Esophagus muscularis mucosa (tissue), 4 donors: Measurements from ENCODE around the gene GIPC2. TPM values are rescaled to one million over a fixed set of nuclear protein-coding genes. Genes with fewer than 3 reads are reported as not detected.

Experiments
- DNase-seq: peaks from one replicate; pipeline ENCODE4 v3.0.0-alpha.2; 2017; ENCODE audit errors: extremely low spot score
- H3K27ac ChIP-seq, 4 donors: fragments of 200-600 bp; sonication (generic); replicated peaks in 1 of 4; 1 replicate in 3 of 4; 2 replicates in 1 of 4; pipeline ENCODE4 v1.5.1; 2016 to 2019; ENCODE audit warnings: mild to moderate bottlenecking in 1 of 4
- H3K27me3 ChIP-seq, 4 donors: fragments of 200-600 bp; sonication (generic); one replicate each; pipeline versions ENCODE4 v1.5.1 to v1.6.0; 2016 to 2019
- H3K36me3 ChIP-seq, 4 donors: fragments of 200-600 bp; sonication (generic); one replicate each; pipeline ENCODE4 v1.5.1; 2016 to 2019
- H3K4me1 ChIP-seq, 4 donors: fragments of 200-600 bp; sonication (generic); one replicate each; pipeline ENCODE4 v1.5.1; 2016 to 2019
- H3K4me3 ChIP-seq, 4 donors: fragments of 200-600 bp; sonication (generic); 1 replicate in 2 of 4; 2 replicates in 2 of 4; pipeline ENCODE4 v1.5.1; 2016 to 2019; ENCODE audit warnings: mild to moderate bottlenecking in 4 of 4, moderate library complexity in 1 of 4
- H3K9me3 ChIP-seq, 4 donors: fragments of 200-600 bp; sonication (generic); 1 replicate in 3 of 4; 2 replicates in 1 of 4; pipeline ENCODE4 v1.5.1; 2016 to 2019
- EP300 ChIP-seq: sonication (generic); formaldehyde crosslinking; IDR thresholded peaks from one replicate; pipeline ENCODE4 v1.6.1; 2017; ENCODE audit warnings: antibody characterized with exemption
- POLR2A ChIP-seq: fragments of 450-650 bp; IDR thresholded peaks from one replicate; pipeline ENCODE4 v1.6.1; 2017; ENCODE audit warnings: antibody characterized with exemption, moderate library complexity, mild to moderate bottlenecking, low read depth
- POLR2AphosphoS5 ChIP-seq, 2 donors: sonication (generic); formaldehyde crosslinking; IDR thresholded peaks; one replicate each; pipeline ENCODE4 v1.6.1; 2017; ENCODE audit warnings: antibody characterized with exemption in 2 of 2
- WGBS: methylation state at CpG from one replicate; pipeline ENCODE4 v1.1.5; 2018; 5-methylcytosine and 5-hydroxymethylcytosine counted together
- intact Hi-C: fragments of 100-400 bp; cut with DNase I; formaldehyde crosslinking; loops from one replicate; pipeline ENCODE4 v1.15.1; 2023
- small RNA-seq, 3 donors: library from RNA; depleted of rRNA; stranded (forward); fragments of <200 nt; gene quantifications; one replicate each; pipeline ENCODE3, GENCODE V24; 2016
- total RNA-seq, 4 donors: library from RNA; depleted of rRNA; stranded (reverse); fragments of >200 nt; gene quantifications; one replicate each; pipeline versions ENCODE4 v1.1.0 to v1.2.1, GENCODE V29; 2016
- TF ChIP-seq, protein P1 (sequence below), 3 experiments: fragments of 200-600 bp in 2 of 3; fragments of 450-650 bp in 1 of 3; sonication (generic) in 2 of 3; IDR thresholded peaks; one replicate each; pipeline ENCODE4 v1.5.1; 2017 to 2019; ENCODE audit warnings: antibody characterized with exemption in 3 of 3, mild to moderate bottlenecking in 2 of 3, moderate library complexity in 1 of 3

Gene GIPC2
- total RNA-seq, 4 donors from 2014 or later = 4.5 to 8.7 (median 6.8) TPM

DNA sequence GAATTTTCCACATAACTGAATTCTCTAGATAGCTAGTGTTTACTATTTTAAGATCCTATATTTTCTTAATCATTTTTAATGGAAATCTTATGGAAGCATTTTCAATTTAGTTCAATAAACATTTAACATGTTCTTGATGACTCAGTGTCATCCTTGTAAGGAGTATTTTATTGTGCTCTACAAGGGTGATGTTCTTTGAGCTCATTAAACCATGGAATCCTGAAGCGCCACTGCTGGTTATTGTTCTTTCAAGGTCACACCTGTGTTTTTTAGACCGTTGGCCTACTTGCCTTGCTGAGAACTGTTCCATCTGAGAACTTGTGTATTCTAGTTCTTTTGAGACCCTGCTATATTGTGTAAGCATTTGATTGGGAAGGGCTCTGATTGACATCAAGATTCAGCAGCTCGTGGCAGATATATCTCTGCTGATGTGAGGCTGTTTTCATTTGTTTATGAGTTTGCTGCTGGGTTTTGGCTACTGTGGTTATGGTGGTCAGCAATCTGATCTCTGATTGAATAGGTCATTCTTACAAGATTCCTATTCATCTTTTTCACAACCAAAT, 132.0 kb downstream of the GIPC2 start:
- Histone ChIP-seq H3K4me3 (no peak overlapping the region), H3K4me1 (peaks cover 0 to 4% (median 0%) of the 10 kb centered on the region in 4 donors), H3K9me3 (no peaks in the 10 kb centered on the region), H3K36me3 (no peaks in the 10 kb centered on the region), H3K27ac (no peak overlapping the region), H3K27me3 (no peaks in the 10 kb centered on the region)
- intact Hi-C loops = no loop called here
- no peak for DNase-seq
- WGBS = 80% methylated on average over 3 of the region's 3 CpGs
- TF ChIP-seq POLR2A (no peak), EP300 (no peak)

DNA sequence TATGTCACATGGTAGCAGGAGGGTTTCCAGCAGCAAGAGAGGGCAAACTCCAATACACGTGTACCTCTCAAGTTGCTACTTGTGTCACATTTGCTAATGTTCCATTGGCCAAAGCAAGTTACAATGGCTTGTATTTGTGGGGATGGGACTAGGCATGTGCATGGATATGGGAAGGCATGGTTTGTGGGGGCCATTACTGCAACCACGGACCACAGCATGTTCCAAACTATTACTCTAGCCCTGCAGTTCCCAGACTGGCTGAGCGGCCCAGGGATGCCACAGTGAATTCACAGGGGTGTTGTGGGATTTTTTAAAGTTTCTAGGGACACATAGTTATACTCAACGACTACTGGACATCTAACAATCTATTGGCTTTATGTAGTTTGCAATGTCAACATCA, 133.1 kb downstream of the GIPC2 start:
- H3K9me3 ChIP-seq = no peaks in the 10 kb centered on the region
- no peak for DNase-seq
- no peak overlapping the region for H3K4me3 ChIP-seq
- no peaks in the 10 kb centered on the region for H3K27me3 ChIP-seq
- no peaks in the 10 kb centered on the region for H3K36me3 ChIP-seq
- peaks cover 0 to 4% (median 0%) of the 10 kb centered on the region in 4 donors for H3K4me1 ChIP-seq
- intact Hi-C loops = no loop called here
- H3K27ac ChIP-seq = no peak overlapping the region
- TF ChIP-seq, protein P1, sequence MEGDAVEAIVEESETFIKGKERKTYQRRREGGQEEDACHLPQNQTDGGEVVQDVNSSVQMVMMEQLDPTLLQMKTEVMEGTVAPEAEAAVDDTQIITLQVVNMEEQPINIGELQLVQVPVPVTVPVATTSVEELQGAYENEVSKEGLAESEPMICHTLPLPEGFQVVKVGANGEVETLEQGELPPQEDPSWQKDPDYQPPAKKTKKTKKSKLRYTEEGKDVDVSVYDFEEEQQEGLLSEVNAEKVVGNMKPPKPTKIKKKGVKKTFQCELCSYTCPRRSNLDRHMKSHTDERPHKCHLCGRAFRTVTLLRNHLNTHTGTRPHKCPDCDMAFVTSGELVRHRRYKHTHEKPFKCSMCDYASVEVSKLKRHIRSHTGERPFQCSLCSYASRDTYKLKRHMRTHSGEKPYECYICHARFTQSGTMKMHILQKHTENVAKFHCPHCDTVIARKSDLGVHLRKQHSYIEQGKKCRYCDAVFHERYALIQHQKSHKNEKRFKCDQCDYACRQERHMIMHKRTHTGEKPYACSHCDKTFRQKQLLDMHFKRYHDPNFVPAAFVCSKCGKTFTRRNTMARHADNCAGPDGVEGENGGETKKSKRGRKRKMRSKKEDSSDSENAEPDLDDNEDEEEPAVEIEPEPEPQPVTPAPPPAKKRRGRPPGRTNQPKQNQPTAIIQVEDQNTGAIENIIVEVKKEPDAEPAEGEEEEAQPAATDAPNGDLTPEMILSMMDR (IDR thresholded peaks at IDR 0.05) = no peak
- TF ChIP-seq POLR2A (no peak), POLR2AphosphoS5 (IDR thresholded peaks at IDR 0.05) (no peak), EP300 (no peak)
- 89% methylated on average over 4 of the region's 4 CpGs for WGBS

DNA sequence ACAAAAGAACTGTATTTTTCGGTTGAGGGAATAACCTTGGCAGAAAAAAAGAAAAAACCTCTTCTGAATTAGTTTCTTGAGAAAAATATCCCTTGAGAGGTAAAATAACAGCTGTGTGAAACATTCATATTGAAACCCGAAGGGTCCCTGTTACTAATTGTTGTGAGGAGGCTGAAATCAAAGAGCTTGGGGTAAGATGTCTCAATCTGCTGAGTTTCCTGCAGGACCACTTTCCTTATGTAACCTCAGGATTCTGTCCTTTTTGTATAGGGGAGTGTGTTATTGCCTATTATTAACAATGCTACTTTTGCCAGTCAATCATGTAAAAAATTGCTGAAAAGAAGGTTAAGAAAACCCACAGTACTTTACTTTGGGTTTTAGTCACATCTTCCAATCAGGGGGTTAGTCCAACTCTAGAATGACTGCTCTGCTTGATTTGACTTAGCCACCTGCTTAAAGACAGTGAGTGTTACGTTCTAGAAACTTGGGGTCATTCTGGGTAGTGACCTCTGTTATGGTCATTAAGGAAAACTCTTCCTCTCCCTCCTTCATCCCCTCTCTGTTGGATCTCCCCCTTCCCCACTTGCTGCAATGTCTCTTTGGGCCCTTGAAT, 138.8 kb downstream of the GIPC2 start:
- Histone ChIP-seq H3K9me3 (no peaks in the 10 kb centered on the region), H3K27ac (no peak overlapping the region), H3K4me1 (no peaks in the 10 kb centered on the region), H3K27me3 (no peaks in the 10 kb centered on the region), H3K4me3 (no peak overlapping the region), H3K36me3 (no peaks in the 10 kb centered on the region)
- WGBS = 77% methylated on average over 3 of the region's 3 CpGs
- TF ChIP-seq, protein P1 (IDR thresholded peaks at IDR 0.05) = no peak
- TF ChIP-seq POLR2A = no peak
- no peak for TF ChIP-seq POLR2AphosphoS5 (IDR thresholded peaks at IDR 0.05)
- TF ChIP-seq EP300 = no peak
- intact Hi-C loops = no loop called here
- no peak for DNase-seq

Small RNA genes lying within 50 kb of the gene (small RNA-seq; reads per million reads assigned to genes)
- gene AC103591.3 (0 reads per million in 3 donors), gene RNA5SP22 (0 to 0.08 (median 0) reads per million in 3 donors), gene RNU6-1102P (0 reads per million in 3 donors)

Other genes starting within 250 kb of the GIPC2 start
- 100 to 1,000 TPM; 153 to 272 (median 240) TPM for gene NEXN, start 157.3 kb upstream of the GIPC2 start, total RNA-seq
- 10 to 100 TPM; 48.2 to 86.8 (median 51.1) TPM for gene FUBP1, start 66.9 kb upstream of the GIPC2 start, total RNA-seq
- gene DNAJB4, start 41.0 kb upstream of the GIPC2 start, total RNA-seq = 10 to 100 TPM; 62.6 to 79.7 (median 70.4) TPM